ENCODE data around the gene CFAP65. TPM values are rescaled to one million over a fixed set of nuclear protein-coding genes. Genes with fewer than 3 reads are reported as not detected.

Gene CFAP65
- total RNA-seq, 1 experiment from 2014 or later: 0.52 TPM

GRCh38 chr2:219087361-219087760 lies 46.0 kb upstream of the CFAP65 start (continued):
- TF ChIP-seq REST (IDR thresholded peaks at IDR 0.05; ENCODE audit: low read depth) (no peak), MAX (IDR thresholded peaks at IDR 0.05) (no peak), POLR2A (IDR thresholded peaks at IDR 0.05; ENCODE audit: borderline replicate concordance, extremely low read depth, insufficient read depth, insufficient read length) (no peak), SIN3A (IDR thresholded peaks at IDR 0.05; ENCODE audit: low read depth) (no peak), EZH2 (IDR thresholded peaks at IDR 0.05) (no peak)

- ChIA-PET POLR2A (no interaction called here), RAD21 (ENCODE audit: low non-redundant PET in 1 of 2, low total read pairs in 2 of 2, uncharacterized antibody in 2 of 2, unreplicated experiment in 2 of 2) (no interaction called here), CTCF (interaction anchor here (0.6 to 1.9 kb wide), 3 partner anchors 11 to 18 kb away, joined by 3 to 6 read pairs (median 4); no protein-coding TSS in a partner anchor)
- intact Hi-C loops (cut with micrococcal nuclease): no loop called here
- no peak for ATAC-seq
- no peaks in the 10 kb centered on the region for H3K27me3 ChIP-seq (ENCODE audit: insufficient read depth, low read length)
- no peak overlapping the region for H3K4me2 ChIP-seq (ENCODE audit: low read length)
- H2AFZ ChIP-seq (ENCODE audit: low read depth, low read length, poor library complexity, severe bottlenecking): no peak overlapping the region
- no peaks in the 10 kb centered on the region for H3K9me3 ChIP-seq (ENCODE audit: control insufficient read depth in 1 of 2, insufficient read depth in 1 of 2, low read depth in 1 of 2, low read length in 2 of 2)
- H3K4me3 ChIP-seq (replicated peaks in 1 of 2; ENCODE audit: low read depth in 1 of 2, low read length in 2 of 2): no peak overlapping the region
- no peaks in the 10 kb centered on the region for H3K79me2 ChIP-seq (ENCODE audit: insufficient read depth, low read length)
- no TSS peak for BruUV-seq (replicated peaks)
- no peaks in the 10 kb centered on the region for H3K9me2 ChIP-seq (ENCODE audit: insufficient read depth)
- H3K36me3 ChIP-seq (ENCODE audit: control insufficient read depth in 1 of 2, insufficient read depth in 2 of 2, low read length in 2 of 2): no peaks in the 10 kb centered on the region
- no peak for TF ChIP-seq TCF7L2 (IDR thresholded peaks at IDR 0.05; ENCODE audit: borderline replicate concordance, extremely low read depth, insufficient read depth, insufficient read length)
- no peak for TF ChIP-seq YY1 (IDR thresholded peaks at IDR 0.05; ENCODE audit: extremely low read depth, insufficient replicate concordance, low read depth, low read length)
- TF ChIP-seq ZNF274 (IDR thresholded peaks at IDR 0.05; ENCODE audit: low read depth, low read length): no peak
- no peak for TF ChIP-seq POLR2AphosphoS5 (IDR thresholded peaks at IDR 0.05; ENCODE audit: low read depth, low read length)
- no peak for TF ChIP-seq POLR2A (IDR thresholded peaks at IDR 0.05; ENCODE audit: borderline replicate concordance, extremely low read depth, insufficient read depth, insufficient read length)
- no peak for TF ChIP-seq REST (IDR thresholded peaks at IDR 0.05; ENCODE audit: low read depth)
- no peak for TF ChIP-seq MAX (IDR thresholded peaks at IDR 0.05)
- no peaks in the 10 kb centered on the region for H4K20me1 ChIP-seq (ENCODE audit: insufficient read depth)
- no peak overlapping the region for H3K27ac ChIP-seq (ENCODE audit: low read depth, low read length)
- no peaks in the 10 kb centered on the region for H3K4me1 ChIP-seq (ENCODE audit: control insufficient read depth in 1 of 2, insufficient read depth in 2 of 2, low read length in 2 of 2)
- no peak overlapping the region for H3K9ac ChIP-seq (ENCODE audit: low read length)
- no peak for DNase-seq (ENCODE audit: low read depth, low spot score)
Observed at GRCh38 chr2:219086196-219086595, 44.9 kb upstream of the CFAP65 start.
